GM12873 (cell line): ENCODE results near the gene ELOA.

Source experiments
- TF ChIP-seq, protein P1 (sequence below): IDR thresholded peaks from 2 replicates; pipeline ENCODE4 v1.5.1; 2012; ENCODE audit warnings: low read depth, mild to moderate bottlenecking, moderate library complexity, low read length, control low read depth; ENCODE audit not compliant: insufficient read depth; ENCODE audit errors: missing control alignments

Gene ELOA

GRCh38 chr1:23699280-23700179 is 43.7 kb upstream of the ELOA start:
- TF ChIP-seq, protein P1, sequence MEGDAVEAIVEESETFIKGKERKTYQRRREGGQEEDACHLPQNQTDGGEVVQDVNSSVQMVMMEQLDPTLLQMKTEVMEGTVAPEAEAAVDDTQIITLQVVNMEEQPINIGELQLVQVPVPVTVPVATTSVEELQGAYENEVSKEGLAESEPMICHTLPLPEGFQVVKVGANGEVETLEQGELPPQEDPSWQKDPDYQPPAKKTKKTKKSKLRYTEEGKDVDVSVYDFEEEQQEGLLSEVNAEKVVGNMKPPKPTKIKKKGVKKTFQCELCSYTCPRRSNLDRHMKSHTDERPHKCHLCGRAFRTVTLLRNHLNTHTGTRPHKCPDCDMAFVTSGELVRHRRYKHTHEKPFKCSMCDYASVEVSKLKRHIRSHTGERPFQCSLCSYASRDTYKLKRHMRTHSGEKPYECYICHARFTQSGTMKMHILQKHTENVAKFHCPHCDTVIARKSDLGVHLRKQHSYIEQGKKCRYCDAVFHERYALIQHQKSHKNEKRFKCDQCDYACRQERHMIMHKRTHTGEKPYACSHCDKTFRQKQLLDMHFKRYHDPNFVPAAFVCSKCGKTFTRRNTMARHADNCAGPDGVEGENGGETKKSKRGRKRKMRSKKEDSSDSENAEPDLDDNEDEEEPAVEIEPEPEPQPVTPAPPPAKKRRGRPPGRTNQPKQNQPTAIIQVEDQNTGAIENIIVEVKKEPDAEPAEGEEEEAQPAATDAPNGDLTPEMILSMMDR = no peak

DNA sequence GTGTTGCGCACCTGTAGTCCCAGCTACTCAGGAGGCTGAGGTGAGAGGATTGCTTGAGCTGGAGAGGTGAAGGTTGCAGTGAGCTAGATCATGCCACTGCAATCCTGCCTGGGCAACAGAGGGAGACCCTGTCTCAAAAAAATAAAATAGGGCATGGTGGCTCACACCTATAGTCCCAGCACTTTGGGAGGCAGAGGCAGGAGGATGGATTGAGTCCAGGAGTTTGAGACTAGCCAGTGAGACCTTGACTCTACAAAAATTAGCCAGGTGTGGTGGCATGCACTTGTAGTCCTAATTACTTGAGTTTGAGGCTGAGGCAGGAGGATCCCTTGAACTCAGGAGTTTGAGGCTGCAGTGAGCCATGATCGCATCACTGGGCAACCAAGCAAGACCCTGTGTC is 42.0 kb upstream of the ELOA start:
- TF ChIP-seq, protein P1 = no peak

DNA sequence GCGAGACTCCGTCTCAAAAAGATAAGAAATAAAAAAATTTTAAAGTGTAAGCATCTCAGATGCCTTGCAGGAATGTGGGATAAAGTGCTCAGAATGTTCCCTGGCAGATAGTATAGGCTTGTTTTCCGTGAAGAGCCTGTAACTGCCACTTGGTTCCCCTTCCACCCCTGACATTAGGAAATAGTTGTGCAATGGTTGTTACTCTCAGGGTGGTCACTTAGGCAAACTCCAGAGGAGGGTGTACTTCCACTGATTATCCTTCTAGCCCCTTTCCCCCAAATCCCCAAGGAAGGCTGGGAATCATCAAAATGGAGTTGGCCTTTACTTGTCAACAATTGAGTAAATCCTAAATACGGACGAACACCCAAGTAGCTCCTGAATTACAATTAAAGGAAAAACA is 41.3 kb upstream of the ELOA start:
- TF ChIP-seq, protein P1 = no peak

- TF ChIP-seq, protein P1 = no peak
These were observed 38.3 kb upstream of the ELOA start for GRCh38 chr1:23704834-23705495.

- TF ChIP-seq, protein P1 = no peak
These were observed 34.0 kb upstream of the ELOA start for GRCh38 chr1:23709229-23709628.

DNA sequence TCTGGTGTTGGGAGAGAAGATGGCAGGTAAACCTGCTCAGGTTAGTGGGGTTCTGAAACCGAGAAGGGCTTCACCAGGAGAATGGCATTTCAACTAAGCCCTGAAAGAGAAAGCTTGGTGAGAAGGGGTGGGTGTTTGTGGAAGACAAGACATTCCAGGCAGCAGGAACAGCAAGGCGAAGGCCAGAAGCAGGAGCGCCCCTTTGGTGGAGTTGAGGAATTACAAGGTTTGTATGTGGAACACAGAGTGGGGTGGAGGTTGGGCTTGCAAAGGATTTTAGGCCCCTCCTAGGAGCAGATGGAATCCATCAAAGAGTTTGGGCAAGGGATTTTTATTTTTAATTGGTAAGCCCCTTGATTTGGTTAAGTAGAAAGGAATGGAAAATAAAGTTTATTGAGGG is 24.8 kb upstream of the ELOA start:
- TF ChIP-seq, protein P1 = peak; percentile 75

GRCh38 chr1:23719162-23719820 is 24.0 kb upstream of the ELOA start:
- TF ChIP-seq, protein P1 = no peak
